GM12873 (cell line): ENCODE data around the gene SNHG17.

ENCODE experiments used
- CTCF ChIP-seq: IDR thresholded peaks from 2 replicates; pipeline ENCODE4 v1.5.1; 2012; ENCODE audit warnings: low read depth, mild to moderate bottlenecking, moderate library complexity, low read length, control low read depth; ENCODE audit not compliant: insufficient read depth; ENCODE audit errors: missing control alignments

SNHG17 gene

GRCh38 chr20:38450412-38450975, 15.4 kb upstream of the SNHG17 start:
- no peak for TF ChIP-seq CTCF

GRCh38 chr20:38449046-38449445, 13.9 kb upstream of the SNHG17 start:
- no peak for TF ChIP-seq CTCF

DNA sequence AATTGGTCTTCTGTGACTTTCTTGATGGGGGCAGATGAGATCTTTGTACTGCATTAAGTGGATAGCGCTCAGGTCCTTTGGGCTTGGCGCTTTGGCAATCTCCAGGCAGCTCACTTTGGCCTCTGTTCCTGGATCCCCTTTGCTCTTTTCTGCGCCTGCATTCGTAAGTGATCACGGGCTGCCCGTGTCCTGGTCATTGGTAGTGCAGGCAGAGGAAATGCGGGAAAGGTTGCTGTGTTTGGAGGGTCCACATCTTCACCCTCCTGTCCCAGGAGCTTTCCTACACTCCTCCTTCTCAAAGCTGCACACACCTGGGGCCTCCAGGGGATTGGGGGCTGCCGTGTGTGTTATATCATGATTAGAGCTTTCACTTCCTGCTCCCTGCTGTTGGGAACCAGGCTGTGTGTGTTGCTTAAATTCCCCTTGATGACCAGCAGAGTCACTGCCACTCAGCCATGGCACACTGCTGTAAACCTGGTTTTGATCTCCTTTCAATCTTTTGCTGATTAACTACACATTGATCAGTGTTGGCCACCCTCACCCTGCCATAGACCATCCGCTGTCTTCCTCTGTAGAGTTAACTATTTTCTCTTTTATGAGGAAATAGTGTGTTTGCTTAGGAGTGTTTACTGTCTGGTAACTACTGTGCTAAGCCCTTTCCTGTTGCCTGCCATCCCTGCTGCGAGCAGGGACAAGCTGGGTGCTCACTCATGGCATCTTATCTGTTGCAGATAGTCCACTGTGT, 13.0 kb upstream of the SNHG17 start:
- TF ChIP-seq CTCF: peak; percentile 27

DNA sequence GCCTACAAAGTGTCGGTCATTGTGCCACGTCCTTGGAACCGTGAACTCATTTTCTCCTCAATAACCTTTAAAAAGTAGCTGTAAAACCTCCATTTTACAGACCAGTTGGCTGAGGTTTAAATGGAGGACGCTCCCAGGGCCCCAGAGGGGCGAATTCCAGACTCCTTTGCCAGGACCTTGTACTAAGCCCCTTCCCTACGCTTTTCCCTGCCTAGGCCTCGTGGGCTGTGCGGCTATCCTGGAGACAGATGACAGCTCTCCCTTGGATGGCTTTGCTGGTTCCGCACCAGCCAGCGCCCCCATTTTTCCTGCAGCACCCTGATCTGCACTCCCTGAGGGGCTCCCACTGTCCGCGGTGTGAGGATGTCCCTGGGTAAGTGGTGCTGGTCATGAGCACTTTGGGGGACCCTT, 12.1 kb upstream of the SNHG17 start:
- TF ChIP-seq CTCF: no peak

DNA sequence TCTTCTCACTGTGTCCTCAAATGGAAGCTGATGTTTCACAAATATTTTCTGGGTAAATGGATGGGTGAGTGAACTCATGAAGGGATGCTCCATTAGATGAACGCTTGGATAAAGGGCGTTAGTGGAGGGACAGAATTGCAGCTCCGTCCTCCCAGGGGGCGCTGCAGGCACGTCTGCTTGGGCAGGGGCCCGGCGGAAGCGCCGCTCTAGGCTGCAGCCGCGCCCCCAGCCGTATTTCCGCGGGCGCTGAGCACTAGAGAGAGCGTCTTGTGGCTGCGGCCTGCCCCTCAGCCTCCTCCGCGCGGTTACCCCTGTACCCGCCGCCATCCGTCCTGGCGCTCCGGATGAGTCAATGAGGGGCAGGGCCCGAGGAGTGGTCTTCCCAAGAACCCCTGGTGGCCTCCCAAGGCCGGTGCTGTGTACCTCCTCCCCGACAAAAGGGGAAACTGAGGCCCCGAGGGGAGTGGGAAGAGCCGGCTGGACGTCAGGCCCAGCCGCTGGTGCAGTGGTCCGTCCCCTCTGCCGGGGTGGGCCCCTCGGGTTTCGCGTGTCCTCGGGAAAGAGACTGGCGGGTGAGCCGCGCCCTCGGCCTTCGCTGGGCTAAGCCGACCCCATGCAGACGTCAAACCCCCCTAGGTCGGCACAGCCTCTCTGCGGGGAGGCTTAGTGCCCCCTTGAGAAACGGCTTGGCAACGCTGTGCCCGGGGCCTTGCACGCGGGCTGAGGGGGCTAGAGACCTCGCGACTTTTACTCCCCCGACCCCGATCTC, 11.5 kb upstream of the SNHG17 start:
- TF ChIP-seq CTCF: peak; percentile 94

GRCh38 chr20:38445901-38446425, 10.8 kb upstream of the SNHG17 start:
- TF ChIP-seq CTCF: no peak

- TF ChIP-seq CTCF: no peak
Observed at GRCh38 chr20:38445381-38445796, 10.3 kb upstream of the SNHG17 start.
